NCI-H2196 (cell line): ENCODE measurements around the gene STN1.

Experiments used
- DNase-seq: peaks from one replicate; lab custom pipeline; 2025; ENCODE audit not compliant: unreplicated experiment; lab: John Stamatoyannopoulos, UW

The STN1 gene

GRCh38 chr10:103870516-103870915 lies 47.5 kb downstream of the STN1 start:
- DNase-seq = no peak

GRCh38 chr10:103869336-103869735 lies 48.6 kb downstream of the STN1 start:
- DNase-seq = no peak

GRCh38 chr10:103868200-103868599 lies 49.8 kb downstream of the STN1 start:
- DNase-seq = no peak

GRCh38 chr10:103861505-103861904 lies 56.5 kb downstream of the STN1 start:
- no peak for DNase-seq

GRCh38 chr10:103859161-103860086 lies 58.6 kb downstream of the STN1 start:
- DNase-seq = peak; percentile 26

GRCh38 chr10:103858360-103858759 lies 59.6 kb downstream of the STN1 start:
- no peak for DNase-seq

- no peak for DNase-seq
Measured at GRCh38 chr10:103856797-103857170, 61.2 kb downstream of the STN1 start.

- no peak for DNase-seq
Measured at GRCh38 chr10:103855852-103856796, 61.9 kb downstream of the STN1 start.

GRCh38 chr10:103855424-103855823 lies 62.6 kb downstream of the STN1 start, which contains the start of gene SH3PXD2A:
Gene SH3PXD2A, minus strand, starts transcription at chr10:103855576. Its CDS starts 310 bp downstream, at chr10:103855266.
- DNase-seq = peak; percentile 15

GRCh38 chr10:103854686-103855391 lies 63.1 kb downstream of the STN1 start:
- DNase-seq = no peak

- no peak for DNase-seq
Measured at GRCh38 chr10:103854265-103854685, 63.7 kb downstream of the STN1 start.

- DNase-seq = no peak
Measured at GRCh38 chr10:103853428-103854264, 64.3 kb downstream of the STN1 start.

- no peak for DNase-seq
Measured at GRCh38 chr10:103852856-103853255, 65.1 kb downstream of the STN1 start.

- DNase-seq = no peak
Measured at GRCh38 chr10:103852189-103852711, 65.7 kb downstream of the STN1 start.

GRCh38 chr10:103851261-103851660 lies 66.7 kb downstream of the STN1 start:
- DNase-seq = no peak

GRCh38 chr10:103850572-103850895 lies 67.5 kb downstream of the STN1 start:
- DNase-seq = no peak

- no peak for DNase-seq
Measured at GRCh38 chr10:103849880-103850571, 68.0 kb downstream of the STN1 start.

- no peak for DNase-seq
Measured at GRCh38 chr10:103849212-103849877, 68.6 kb downstream of the STN1 start.
